Right hindlimb (tissue), 1 donor: Measurements from ENCODE around the gene FERMT3.

ENCODE experiments used
- DNase-seq: peaks from one replicate; pipeline ENCODE4 v3.0.0-alpha.2; 2018

Gene FERMT3

DNA sequence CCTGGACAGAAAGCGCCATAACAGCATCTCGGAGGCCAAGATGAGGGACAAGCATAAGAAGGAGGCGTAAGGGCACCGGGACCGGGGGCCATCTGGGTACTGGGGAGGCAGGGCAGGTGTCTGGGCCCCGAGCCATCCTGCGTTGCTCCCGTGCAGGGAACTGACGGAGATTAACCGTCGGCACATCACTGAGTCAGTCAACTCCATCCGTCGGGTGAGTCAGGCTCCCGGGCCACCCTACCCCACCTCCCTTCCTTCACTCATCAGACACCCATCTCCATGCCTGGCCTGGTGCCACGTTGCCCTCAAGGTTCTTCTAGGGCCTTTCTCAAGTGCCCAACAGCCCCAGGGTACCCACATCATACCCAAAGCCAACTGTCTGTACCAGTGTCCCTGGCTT is 59.8 kb downstream of the FERMT3 start:
- DNase-seq = no peak

DNA sequence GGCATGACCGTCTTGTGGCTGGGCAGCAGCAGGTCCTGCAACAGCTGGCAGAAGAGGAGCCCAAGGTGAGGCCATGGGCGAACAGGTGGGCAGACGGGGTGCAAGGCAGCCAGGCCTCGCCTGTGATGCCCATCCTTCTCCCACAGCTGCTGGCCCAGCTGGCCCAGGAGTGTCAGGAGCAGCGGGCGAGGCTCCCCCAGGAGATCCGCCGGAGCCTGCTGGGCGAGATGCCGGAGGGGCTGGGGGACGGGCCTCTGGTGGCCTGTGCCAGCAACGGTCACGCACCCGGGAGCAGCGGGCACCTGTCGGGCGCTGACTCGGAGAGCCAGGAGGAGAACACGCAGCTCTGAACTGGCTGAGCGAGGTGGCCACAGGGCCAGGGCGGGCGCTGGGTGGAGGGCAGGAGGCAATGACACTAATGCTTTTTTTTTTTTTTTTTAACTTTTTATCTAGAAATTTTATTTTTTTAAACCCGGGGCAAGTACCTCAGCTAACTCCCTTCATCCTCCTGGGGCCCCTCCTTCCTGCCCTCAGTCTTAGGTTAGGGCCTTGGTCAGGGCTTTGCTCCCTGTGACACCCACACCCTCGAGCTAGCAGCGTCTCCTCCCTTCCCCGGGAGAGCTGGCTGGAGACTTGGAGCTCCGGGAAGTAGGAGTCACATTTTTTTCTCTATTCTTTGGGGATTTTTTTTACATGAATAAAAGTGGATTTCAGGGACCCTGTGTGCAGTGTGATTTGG is 60.9 kb downstream of the FERMT3 start:
- no peak for DNase-seq

- DNase-seq = peak; percentile 72
Observed at GRCh38 chr11:64268025-64268892, 61.7 kb downstream of the FERMT3 start.

GRCh38 chr11:64268893-64269539 is 62.5 kb downstream of the FERMT3 start:
- no peak for DNase-seq

- peak; percentile 99 for DNase-seq
Observed at GRCh38 chr11:64269540-64270220, 63.2 kb downstream of the FERMT3 start.
